Thoracic aorta endothelial cell (primary cell): Measurements from ENCODE around the gene INO80E. TPM values are rescaled to one million over a fixed set of nuclear protein-coding genes. Genes with fewer than 3 reads are reported as not detected.

ENCODE experiments used
- total RNA-seq: library from RNA; depleted of rRNA; stranded (reverse); fragments of >200 nt; gene quantifications from 2 replicates; pipeline ENCODE4 v1.2.3, GENCODE V29; 2012

The INO80E gene
- total RNA-seq, result 37.9 and 42.9 TPM in 2 replicates

DNA sequence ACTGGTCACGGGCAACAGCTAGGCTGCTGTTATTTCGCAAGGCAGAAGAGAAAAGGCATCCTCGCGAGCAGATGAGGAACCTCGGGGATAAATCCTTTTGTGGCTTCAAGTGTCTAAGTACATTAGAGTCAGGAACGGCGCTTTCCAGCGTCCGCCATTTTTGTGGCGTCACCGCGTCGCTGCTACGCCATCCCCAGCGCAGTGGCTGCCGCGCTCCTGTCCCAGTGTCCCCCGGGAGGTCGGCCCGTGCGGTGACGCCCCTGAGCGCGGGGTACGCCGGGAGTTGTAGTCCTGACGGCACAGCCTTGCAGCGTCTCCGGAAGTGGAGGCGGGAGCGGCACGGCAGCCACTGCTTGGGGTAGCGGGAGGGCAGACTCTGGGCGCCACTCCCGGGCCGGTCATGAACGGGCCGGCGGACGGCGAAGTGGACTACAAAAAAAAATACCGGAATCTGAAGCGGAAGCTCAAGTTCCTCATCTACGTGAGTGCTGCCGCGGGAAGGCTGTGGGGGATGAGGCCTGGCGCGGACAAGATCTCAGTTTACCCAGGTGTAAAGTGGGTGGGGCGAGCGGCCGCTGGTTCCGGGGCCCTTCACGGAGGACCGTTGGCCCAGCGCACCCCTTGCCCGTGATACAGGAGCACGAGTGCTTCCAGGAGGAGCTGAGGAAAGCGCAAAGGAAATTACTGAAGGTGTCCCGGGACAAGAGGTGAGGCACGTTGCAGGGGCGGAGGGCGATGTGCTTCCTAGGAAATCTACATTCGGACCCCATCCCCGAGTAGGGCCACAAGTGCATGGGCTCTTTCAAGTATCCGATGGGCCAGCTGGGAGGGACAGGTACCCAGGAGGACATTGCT is at the start of gene INO80E:
TSS of gene INO80E (plus strand) at position 331 of the 855 bp plus-strand sequence. CDS start at position 401, 70 bp downstream.

DNA sequence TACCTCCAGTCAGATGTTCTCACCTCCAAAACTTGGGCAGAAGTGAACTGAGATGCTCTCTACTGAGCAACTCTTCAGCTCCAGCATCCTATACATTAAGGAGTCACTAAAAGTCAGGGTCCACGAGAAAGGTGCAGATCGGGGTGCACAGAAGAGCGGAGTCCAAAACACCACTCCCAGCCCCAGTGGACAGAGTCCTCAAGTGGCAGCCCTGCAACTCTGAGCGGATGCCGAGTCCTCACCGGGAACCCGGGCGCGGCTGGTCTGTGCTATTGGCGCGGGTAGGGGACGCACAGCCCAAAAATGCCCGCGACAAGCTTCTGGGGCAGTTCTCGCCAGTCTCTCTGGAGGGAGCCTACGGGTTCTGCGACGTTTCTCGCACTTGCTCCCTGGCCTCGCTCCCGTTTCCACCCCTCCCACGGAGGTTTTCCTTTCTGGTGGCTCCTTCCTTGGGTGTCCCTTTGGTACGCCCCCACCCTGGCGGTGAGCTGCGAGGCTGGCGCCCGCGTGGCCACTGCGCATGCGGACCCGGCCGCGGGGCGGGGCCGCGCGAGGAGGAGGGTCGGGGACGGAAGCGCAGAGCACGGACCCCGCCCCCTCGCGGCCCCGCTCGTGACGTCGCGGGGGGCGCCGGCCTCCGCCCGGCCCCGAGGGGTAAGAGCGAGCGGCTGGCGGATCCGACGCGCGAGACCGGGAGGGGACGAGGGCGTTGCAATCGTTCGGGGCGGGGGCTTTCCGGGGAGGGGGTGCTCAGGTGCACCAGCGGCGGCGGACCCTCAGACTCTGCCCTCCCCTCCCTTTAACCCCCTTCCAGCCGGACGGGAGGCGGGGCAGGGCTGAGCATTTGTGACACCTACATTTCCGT is 34.3 kb upstream of the INO80E start, which contains the start of gene TMEM219:
TSS of gene TMEM219 (plus strand) at position 601 of the 865 bp plus-strand sequence. CDS start 1,065 bp downstream, outside the sequence.

DNA sequence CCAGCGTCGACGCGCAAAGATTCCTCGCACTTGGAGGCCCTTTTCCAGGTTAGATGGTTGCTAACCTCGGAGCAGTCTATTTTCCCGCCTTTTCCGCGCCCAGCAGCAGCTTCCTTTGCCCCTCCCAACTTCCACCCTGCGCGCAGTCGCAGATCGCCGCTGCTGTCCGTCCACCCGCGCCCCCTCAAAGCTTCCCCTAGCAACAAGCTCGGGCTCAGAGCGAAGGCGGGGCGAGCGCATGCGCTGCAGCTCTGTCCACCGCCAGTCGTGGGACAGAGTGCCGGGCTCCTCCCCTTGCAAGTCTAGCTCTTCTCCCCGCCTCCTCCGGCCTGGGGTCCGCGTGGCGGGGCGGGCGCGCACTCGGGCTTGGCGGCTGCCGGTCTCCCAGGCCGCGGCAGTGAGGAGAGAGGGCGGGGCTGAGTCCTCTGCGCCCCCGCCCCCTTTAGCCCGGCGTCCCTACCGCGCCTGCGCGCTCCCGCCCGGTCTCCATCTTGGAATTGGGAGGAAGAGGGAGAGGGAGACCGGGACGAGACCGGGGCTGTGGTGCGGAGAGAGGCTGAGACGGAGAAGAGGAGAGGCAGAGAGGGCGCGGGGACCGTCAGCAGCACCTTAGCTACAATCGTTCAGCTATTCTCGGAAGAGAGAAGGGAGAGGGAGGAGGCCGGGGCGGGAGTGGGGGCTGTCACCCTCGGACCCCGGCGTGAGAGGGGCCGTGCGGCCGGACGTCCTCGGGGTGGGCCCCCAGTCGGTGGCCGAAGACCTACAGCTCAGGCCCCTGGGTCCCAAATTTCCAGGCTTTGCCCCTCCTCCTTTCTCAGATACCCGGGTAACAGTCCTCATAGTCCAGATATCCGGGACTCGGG is 22.4 kb upstream of the INO80E start, which contains the start of gene TAOK2:
TSS of gene TAOK2 (plus strand) at position 485 of the 863 bp plus-strand sequence. CDS start 3,905 bp downstream, outside the sequence.

DNA sequence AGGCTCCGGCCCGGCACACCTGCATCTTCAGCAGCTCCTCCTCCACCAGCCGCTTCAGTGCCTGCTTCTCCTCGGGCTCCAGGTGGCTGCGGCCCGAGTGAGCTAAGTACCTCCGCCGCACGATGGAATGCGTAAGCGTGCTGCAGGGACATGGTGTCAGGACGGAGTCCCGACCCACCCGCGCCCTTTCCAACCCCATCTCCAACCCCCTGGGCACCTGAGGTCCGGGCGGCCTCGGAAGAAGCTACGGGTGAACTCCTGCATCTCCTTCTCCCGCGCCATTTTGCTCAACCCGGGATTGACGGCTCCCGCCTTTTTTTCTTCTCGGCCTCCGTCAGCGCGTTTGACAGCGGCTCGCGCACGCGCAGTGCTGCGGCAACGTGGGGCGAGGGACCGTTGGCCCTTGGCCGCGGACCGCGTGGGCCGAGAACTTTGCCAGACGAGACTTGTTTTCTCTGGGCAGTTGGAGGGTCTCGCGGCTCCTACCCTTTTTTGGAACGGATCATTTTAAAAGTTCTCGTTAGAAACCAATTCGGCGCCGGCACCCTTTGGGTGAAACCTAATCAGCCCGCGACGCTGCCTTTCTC is 624 bp upstream of the INO80E start, which contains the start of gene HIRIP3:
TSS of gene HIRIP3 (minus strand) at position 294 of the 587 bp plus-strand sequence. CDS start at position 282, 12 bp downstream.

DNA sequence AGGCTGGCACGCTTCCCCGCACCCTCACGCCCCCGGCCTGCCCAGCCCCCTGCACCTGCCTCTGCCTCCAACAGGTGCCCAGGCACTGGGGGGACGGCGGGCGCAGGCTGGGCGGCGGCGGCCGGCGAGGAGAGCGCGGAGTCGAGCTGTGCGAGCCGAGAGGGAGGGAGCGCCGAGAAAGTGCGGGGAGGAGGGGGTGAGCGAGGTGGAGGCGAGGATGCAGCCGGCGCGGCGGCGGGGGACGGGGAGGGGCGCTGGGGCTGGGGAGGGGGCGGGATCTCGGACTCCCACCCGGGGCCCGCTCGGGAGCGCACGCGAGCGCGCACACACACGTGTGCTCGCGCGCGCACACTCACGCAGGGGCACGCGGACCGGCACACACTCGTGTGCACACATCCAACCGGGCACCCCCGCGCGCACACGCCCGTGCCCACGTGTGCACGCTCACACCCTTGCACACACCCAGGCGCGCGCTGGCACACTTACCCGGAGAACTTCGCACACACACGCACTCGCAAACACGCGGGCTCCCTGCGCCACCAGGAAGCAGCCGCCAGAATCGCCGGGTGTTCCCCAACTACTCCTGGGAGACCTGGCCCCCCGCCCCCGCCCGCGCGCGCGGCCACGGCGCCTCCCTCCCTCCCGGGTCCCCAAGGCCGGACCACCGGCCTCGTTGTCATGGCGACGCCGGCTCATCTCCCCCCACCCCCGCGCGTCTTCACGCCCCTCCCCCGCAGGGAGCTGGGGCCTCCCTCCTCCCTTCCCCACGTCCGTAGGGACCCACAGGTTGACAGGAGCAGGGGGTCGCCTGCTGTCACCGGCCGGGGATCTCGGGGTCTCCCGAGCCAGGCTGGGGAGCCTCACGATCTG is 15.0 kb downstream of the INO80E start, which contains the start of gene DOC2A:
TSS of gene DOC2A (minus strand) at position 184 of the 870 bp plus-strand sequence. CDS start 805 bp downstream, outside the sequence.

GRCh38 chr16:30022887-30023286 is 26.8 kb downstream of the INO80E start, which contains the start of gene C16orf92:
Gene C16orf92, plus strand, starts transcription at chr16:30023198. Its CDS starts 143 bp downstream, at chr16:30023341.

GRCh38 chr16:30030841-30031413 is 34.9 kb downstream of the INO80E start, which contains the start of gene TLCD3B:
Gene TLCD3B, minus strand, starts transcription at chr16:30031271. Its CDS starts 744 bp downstream, at chr16:30030527.

Other genes starting within 250 kb of the INO80E start
- not detected in 2 replicates for gene ZG16, start 218.0 kb upstream of the INO80E start, total RNA-seq
- 58.8 and 85.1 TPM in 2 replicates for gene KIF22, start 205.5 kb upstream of the INO80E start, total RNA-seq
- gene MAZ, start 189.7 kb upstream of the INO80E start, total RNA-seq, result 191 and 192 TPM in 2 replicates
- 1.3 and 1.8 TPM in 2 replicates for gene PRRT2, start 184.0 kb upstream of the INO80E start, total RNA-seq
- gene PAGR1, start 180.1 kb upstream of the INO80E start, total RNA-seq, result 25.6 and 26.3 TPM in 2 replicates
- 153 and 184 TPM in 2 replicates for gene MVP, start 175.8 kb upstream of the INO80E start, total RNA-seq
- gene CDIPT, start 133.0 kb upstream of the INO80E start, total RNA-seq, result 52.1 and 73.6 TPM in 2 replicates
- 1.2 and 1.4 TPM in 2 replicates for gene SEZ6L2, start 96.7 kb upstream of the INO80E start, total RNA-seq
- 0.93 TPM in 2 replicates for gene ASPHD1, start 95.8 kb upstream of the INO80E start, total RNA-seq
- gene KCTD13, start 70.0 kb upstream of the INO80E start, total RNA-seq, result 10.5 and 11.6 TPM in 2 replicates
- 55.5 and 59.8 TPM in 2 replicates for gene TMEM219, start 34.2 kb upstream of the INO80E start, total RNA-seq
- gene TAOK2, start 22.4 kb upstream of the INO80E start, total RNA-seq, result 91.9 and 96.3 TPM in 2 replicates
- gene HIRIP3, start 624 bp upstream of the INO80E start, total RNA-seq, result 7.3 and 8.1 TPM in 2 replicates
- 0.13 and 0.22 TPM in 2 replicates for gene DOC2A, start 14.8 kb downstream of the INO80E start, total RNA-seq
- not detected in 2 replicates for gene C16orf92, start 27.0 kb downstream of the INO80E start, total RNA-seq
- 0.07 and 0.13 TPM in 2 replicates for gene TLCD3B, start 35.0 kb downstream of the INO80E start, total RNA-seq
- 921 and 974 TPM in 2 replicates for gene ALDOA, start 69.5 kb downstream of the INO80E start, total RNA-seq
- gene PPP4C, start 79.8 kb downstream of the INO80E start, total RNA-seq, result 193 and 211 TPM in 2 replicates
- 0.14 and 0.27 TPM in 2 replicates for gene TBX6, start 95.7 kb downstream of the INO80E start, total RNA-seq
- gene YPEL3, start 100.0 kb downstream of the INO80E start, total RNA-seq, result 10.3 and 10.9 TPM in 2 replicates
- 1.7 and 2.0 TPM in 2 replicates for gene GDPD3, start 117.3 kb downstream of the INO80E start, total RNA-seq
- 46.5 and 58.0 TPM in 2 replicates for gene MAPK3, start 127.0 kb downstream of the INO80E start, total RNA-seq
- gene CORO1A, start 187.4 kb downstream of the INO80E start, total RNA-seq, result 3.8 and 4.0 TPM in 2 replicates
- gene BOLA2B, start 197.4 kb downstream of the INO80E start, total RNA-seq, result 114 and 168 TPM in 2 replicates
- 27.2 and 46.3 TPM in 2 replicates for gene SLX1A, start 197.6 kb downstream of the INO80E start, total RNA-seq
- 4.4 and 4.5 TPM in 2 replicates for gene SULT1A3, start 203.0 kb downstream of the INO80E start, total RNA-seq